ENCODE results near the gene CDH4. TPM values are rescaled to one million over a fixed set of nuclear protein-coding genes. Genes with fewer than 3 reads are reported as not detected.

CDH4 gene
- total and polyA plus RNA-seq, 10 donors = 0.30 to 20.1 (median 7.7) TPM

- Histone ChIP-seq H3K27ac (no peak overlapping the region), H3K4me1 (no peaks in the 10 kb centered on the region), H3K9me3 (peaks cover 0 to 21% (median 0%) of the 10 kb centered on the region in 8 donors), H3K4me3 (no peak overlapping the region), H3K27me3 (replicated peaks in 1 of 7) (no peaks in the 10 kb centered on the region), H3K36me3 (no peaks in the 10 kb centered on the region)
- intact Hi-C loops (cut with DNase I; ENCODE audit: low total_unique reads) = no loop called here
- TF ChIP-seq, protein P1, sequence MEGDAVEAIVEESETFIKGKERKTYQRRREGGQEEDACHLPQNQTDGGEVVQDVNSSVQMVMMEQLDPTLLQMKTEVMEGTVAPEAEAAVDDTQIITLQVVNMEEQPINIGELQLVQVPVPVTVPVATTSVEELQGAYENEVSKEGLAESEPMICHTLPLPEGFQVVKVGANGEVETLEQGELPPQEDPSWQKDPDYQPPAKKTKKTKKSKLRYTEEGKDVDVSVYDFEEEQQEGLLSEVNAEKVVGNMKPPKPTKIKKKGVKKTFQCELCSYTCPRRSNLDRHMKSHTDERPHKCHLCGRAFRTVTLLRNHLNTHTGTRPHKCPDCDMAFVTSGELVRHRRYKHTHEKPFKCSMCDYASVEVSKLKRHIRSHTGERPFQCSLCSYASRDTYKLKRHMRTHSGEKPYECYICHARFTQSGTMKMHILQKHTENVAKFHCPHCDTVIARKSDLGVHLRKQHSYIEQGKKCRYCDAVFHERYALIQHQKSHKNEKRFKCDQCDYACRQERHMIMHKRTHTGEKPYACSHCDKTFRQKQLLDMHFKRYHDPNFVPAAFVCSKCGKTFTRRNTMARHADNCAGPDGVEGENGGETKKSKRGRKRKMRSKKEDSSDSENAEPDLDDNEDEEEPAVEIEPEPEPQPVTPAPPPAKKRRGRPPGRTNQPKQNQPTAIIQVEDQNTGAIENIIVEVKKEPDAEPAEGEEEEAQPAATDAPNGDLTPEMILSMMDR (IDR thresholded peaks at IDR 0.05 in 8 of 11, conservative IDR thresholded peaks at IDR 0.05 in 3 of 11) = no peak
- TF ChIP-seq POLR2AphosphoS5 (IDR thresholded peaks at IDR 0.05) (no peak), POLR2A (IDR thresholded peaks at IDR 0.05) (no peak)
- WGBS, 5 donors = 53 to 73% (median 69%) methylated on average over 15 to 17 of the region's 17 CpGs
- DNase-seq = no peak
These were observed 377.0 kb downstream of the CDH4 start for GRCh38 chr20:61628901-61629601.

- H3K36me3 ChIP-seq = no peaks in the 10 kb centered on the region
- no peak overlapping the region for H3K4me3 ChIP-seq
- H3K4me1 ChIP-seq = no peaks in the 10 kb centered on the region
- TF ChIP-seq POLR2A (IDR thresholded peaks at IDR 0.05) (no peak), POLR2AphosphoS5 (IDR thresholded peaks at IDR 0.05) (no peak)
- TF ChIP-seq, protein P1 (IDR thresholded peaks at IDR 0.05 in 8 of 11, conservative IDR thresholded peaks at IDR 0.05 in 3 of 11) = no peak
- 72 to 82% (median 76%) methylated on average over 7 to 25 of the region's 25 CpGs for WGBS, 5 donors
- H3K9me3 ChIP-seq = peaks cover 0 to 24% (median 0%) of the 10 kb centered on the region in 8 donors
- intact Hi-C loops (cut with DNase I; ENCODE audit: low total_unique reads) = no loop called here
- no peaks in the 10 kb centered on the region for H3K27me3 ChIP-seq (replicated peaks in 1 of 7)
- H3K27ac ChIP-seq = no peak overlapping the region
- no peak for DNase-seq
These were observed 377.7 kb downstream of the CDH4 start for GRCh38 chr20:61629602-61630390.

DNA sequence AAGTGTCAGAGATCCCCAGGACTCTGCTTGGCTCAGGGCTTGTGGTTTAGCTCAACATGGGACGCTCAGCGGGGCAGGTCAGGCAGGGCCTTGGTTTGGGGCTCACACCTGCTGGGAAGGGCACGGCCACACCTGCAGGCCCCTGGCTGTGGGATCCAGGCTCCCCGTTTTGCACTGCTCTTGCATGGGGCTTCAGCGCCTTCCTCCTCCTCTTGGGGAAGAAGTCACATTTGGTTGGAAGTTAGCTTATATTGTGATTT lies 378.3 kb downstream of the CDH4 start:
- TF ChIP-seq, protein P1 (IDR thresholded peaks at IDR 0.05 in 8 of 11, conservative IDR thresholded peaks at IDR 0.05 in 3 of 11) = no peak
- TF ChIP-seq POLR2AphosphoS5 (IDR thresholded peaks at IDR 0.05) (no peak), POLR2A (IDR thresholded peaks at IDR 0.05) (no peak)
- no peak for DNase-seq
- Histone ChIP-seq H3K27ac (no peak overlapping the region), H3K9me3 (peaks cover 0 to 26% (median 0%) of the 10 kb centered on the region in 8 donors), H3K4me3 (no peak overlapping the region), H3K4me1 (no peaks in the 10 kb centered on the region), H3K36me3 (no peaks in the 10 kb centered on the region), H3K27me3 (replicated peaks in 1 of 7) (no peaks in the 10 kb centered on the region)
- intact Hi-C loops (cut with DNase I; ENCODE audit: low total_unique reads) = no loop called here
- 83 to 92% (median 90%) methylated on average over 5 of the region's 5 CpGs for WGBS, 5 donors

GRCh38 chr20:61630816-61631215 lies 378.8 kb downstream of the CDH4 start:
- Histone ChIP-seq H3K36me3 (no peaks in the 10 kb centered on the region), H3K4me3 (no peak overlapping the region), H3K4me1 (no peaks in the 10 kb centered on the region), H3K27ac (no peak overlapping the region), H3K9me3 (peaks cover 0 to 26% (median 0%) of the 10 kb centered on the region in 8 donors), H3K27me3 (replicated peaks in 1 of 7) (no peaks in the 10 kb centered on the region)
- intact Hi-C loops (cut with DNase I; ENCODE audit: low total_unique reads) = no loop called here
- DNase-seq = no peak
- TF ChIP-seq, protein P1 (IDR thresholded peaks at IDR 0.05 in 8 of 11, conservative IDR thresholded peaks at IDR 0.05 in 3 of 11) = no peak
- TF ChIP-seq POLR2AphosphoS5 (IDR thresholded peaks at IDR 0.05) (no peak), POLR2A (IDR thresholded peaks at IDR 0.05) (no peak)
- 73 to 84% (median 80%) methylated on average over 10 of the region's 10 CpGs for WGBS, 5 donors
